HG02885 (cell line): ENCODE data around the gene RAI14.

Source experiments
- ATAC-seq: cut with Tn5 transposase; IDR thresholded peaks from one replicate; pipeline ENCODE4 v1.9.1; 2021; ENCODE audit warnings: mild to moderate bottlenecking; ENCODE audit not compliant: unreplicated experiment, poor library complexity

The RAI14 gene

DNA sequence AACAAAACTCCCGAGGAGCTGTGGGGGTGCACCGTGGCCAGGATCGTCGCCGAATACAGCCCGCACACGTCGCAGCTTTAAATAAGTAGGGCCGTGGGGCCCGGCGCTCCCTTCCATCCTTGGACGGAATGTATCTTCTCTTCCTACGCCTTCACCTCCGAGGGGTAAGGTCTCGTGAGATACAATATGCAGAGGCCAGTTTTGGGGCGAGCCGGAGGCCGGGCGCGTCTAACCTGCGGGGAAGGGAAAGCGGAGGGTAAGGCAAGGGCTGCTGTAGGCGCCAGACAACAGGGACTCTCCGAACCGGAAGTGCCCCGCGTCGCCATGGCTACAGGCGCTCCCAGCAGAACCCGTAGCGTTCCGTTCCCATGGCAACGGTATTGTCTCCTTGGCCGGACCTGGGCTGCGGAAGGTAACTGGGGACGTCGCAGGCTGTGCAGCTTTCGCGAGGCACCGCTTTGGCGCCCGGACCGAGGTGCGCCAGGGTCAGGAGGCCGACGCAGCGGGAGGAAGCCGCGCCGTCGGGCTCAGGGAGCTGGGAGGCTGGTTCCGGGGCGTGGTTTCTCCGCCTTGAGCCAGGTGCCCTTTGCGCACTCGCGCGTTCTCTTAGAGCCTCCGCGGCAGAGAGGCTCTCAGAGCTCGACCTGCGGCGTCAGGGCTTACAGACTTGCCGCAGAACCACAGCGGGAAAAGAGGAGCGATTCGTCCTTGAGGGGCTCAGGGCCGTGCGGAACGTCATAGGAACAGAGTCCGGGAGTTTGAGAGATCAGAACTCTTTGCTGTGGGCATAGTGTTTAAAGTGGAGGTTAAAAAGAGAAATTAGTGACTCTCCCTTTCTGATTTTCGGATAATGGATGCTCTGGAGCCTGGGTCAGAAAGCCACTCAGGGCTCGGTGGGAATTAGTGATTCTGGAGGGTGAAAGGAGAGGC, 182.9 kb downstream of the RAI14 start, which contains the start of gene TTC23L:
Gene TTC23L (plus strand): TSS at position 380 of the 930 bp plus-strand sequence. CDS start 1,508 bp downstream, outside the sequence.
- peak; percentile 98 for ATAC-seq

DNA sequence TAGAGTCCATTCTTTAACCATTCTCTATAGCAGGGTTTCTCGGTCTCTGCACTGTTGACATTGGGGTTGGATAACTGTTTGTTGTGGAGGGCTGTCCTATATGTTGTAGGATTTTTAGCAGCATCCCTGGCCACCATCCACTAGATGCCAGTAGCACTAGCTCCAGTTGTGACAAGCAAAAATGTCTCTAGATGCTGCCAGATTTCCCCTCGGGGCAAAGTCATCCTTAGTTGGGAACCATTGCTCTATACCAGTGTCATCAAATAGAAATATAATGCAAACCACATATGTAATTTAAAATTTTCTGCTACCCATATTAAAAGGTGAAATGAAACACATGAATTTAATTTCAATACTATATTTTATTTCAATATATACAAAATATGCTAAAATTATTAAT, 185.7 kb downstream of the RAI14 start:
- no peak for ATAC-seq

DNA sequence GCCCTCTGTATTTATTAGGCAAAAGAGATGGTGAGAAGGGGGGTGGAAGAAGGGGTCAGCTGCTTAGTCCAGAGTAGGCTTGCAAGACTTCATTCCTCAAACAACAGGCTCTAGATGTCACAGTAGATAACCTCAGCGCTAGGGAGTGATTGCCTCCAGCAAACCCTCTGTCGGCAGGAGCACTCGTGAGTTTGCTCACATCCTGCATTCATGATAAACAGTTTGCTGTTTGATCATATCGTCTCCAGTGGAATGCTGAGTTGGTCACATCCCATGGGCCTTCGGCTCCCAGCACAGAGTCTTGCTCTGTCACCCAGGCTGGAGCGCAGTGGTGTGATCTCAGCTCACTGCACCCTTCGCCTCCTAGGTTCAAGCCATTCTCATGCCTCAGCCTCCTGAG, 186.4 kb downstream of the RAI14 start:
- no peak for ATAC-seq

DNA sequence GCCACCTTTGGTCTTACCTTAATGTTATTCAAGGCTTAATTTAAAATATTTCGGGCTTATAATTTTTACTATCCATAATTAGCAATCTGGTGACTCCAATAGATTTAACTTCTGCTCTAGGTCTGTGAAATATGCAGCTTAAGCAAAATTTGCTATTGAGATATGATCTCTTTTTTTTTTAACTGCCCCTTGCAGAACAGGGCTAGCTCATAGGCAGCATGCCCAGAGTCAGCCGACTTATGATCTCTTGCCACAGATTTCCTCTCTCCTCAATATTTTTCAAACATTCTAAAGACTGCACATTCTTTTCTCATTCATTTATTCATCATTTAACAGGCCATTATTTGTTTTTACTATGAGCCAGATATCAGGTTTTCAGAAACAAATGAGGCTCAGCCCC, 187.4 kb downstream of the RAI14 start:
- ATAC-seq, result no peak

DNA sequence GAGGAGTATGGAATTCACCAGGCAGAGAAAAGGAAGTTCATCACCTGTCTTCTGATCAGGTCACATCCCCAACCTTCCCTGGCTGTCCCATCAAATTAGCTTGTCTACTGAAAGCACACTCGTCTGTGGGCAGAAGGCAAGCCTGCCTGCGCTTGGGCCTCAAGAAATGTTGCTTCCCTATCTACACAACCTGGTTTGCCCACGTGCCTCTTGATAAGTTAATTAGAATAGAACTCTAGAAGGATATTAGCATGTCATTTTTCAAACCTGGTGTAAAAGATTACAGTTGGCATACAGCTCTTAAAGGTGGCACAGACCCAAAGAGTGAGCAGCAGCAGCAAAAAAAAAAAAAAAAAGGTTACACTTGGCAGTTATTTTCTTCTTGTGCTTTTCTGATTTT, 188.0 kb downstream of the RAI14 start:
- ATAC-seq, result no peak

DNA sequence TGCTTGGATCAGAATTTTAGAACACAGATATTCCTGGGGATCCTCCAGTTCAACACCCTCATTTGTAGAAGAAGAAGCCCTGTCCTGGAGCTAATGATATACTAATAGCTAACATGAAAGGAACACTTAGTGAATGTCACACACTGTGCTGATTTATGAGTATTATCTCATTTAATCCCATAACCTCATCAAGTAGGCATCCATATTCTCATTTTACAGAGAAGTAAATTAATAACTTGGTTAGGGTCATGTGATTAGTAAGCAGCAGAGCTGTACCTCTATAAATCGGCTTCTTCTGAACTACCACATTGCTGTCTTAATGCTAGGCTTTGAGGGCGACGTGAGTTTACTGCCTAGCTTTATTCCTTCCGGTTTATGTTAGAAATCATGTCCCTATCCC, 188.9 kb downstream of the RAI14 start:
- ATAC-seq, result no peak

DNA sequence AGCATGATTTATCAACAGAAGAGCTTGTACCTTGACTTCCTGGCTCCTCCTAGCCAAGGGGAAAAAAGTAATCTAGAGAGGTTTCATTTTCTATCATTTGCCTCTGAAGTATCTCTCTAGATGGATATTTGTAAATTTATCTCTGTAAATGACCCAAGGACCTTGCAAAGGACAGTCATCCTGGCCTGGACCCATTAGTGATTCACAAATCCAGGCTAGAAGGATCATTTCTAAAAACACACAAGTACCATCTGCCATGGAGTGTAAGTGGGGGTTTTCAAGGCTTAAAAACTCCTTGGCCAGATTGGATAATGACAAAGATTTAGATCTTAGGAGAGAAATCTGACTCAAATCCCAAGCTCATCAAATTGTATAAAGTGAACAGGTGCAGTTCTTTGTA, 190.9 kb downstream of the RAI14 start:
- ATAC-seq, result no peak

DNA sequence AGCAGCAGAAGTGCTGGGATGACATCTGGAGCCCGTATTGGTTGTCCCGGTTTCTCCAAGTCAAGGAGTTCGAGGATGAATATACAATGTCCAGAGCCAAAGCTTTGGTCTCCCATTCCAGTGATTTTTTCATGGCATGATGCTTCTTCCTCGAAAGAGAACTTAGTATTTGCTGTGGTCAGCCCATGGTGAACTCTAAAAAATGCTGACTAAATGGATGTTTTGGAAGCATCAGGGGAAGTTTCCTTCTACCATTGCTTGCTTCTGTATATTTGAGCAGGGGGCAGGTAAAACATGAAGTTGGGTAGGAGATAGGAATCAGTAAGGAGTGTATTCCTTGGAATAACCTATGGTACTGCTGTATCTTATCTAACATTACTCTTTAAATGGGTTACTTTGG, 191.4 kb downstream of the RAI14 start:
- no peak for ATAC-seq

DNA sequence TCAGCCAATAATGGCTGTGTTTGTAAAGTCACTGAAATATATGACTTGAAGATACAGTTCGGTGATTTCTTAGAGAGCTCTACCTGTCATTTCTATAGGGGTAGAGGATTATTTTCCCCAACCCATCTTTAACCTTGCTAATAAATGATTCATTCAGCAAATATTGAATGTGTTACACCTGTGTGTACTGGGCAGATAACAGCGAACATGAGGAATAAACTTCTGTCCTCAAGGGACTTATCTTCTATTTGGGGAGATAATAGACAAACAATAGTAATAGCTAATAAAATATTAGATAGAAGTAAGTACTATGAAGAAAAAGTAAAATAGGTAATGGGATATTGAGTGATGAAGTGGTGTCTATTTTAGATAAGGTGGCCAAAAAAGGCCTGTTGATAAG, 192.1 kb downstream of the RAI14 start:
- ATAC-seq, result no peak

DNA sequence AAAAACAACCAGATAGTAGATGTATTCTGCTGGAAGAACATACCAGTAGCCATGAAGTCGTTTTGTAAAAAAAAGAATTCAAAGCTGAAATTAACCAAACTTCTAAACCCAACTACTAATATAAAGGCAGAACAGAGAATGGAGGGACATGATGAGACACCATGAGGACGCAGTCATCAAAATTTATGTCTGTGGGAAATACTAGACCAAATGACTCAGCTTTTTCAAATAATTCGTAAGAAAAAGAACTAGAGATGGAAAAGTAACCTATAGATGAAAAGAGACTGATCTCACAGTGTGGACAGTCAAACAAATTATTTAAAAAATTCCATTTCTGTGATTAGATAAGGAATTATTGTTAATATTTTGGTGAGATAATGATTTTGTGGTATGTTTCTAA, 193.1 kb downstream of the RAI14 start:
- ATAC-seq, result no peak

DNA sequence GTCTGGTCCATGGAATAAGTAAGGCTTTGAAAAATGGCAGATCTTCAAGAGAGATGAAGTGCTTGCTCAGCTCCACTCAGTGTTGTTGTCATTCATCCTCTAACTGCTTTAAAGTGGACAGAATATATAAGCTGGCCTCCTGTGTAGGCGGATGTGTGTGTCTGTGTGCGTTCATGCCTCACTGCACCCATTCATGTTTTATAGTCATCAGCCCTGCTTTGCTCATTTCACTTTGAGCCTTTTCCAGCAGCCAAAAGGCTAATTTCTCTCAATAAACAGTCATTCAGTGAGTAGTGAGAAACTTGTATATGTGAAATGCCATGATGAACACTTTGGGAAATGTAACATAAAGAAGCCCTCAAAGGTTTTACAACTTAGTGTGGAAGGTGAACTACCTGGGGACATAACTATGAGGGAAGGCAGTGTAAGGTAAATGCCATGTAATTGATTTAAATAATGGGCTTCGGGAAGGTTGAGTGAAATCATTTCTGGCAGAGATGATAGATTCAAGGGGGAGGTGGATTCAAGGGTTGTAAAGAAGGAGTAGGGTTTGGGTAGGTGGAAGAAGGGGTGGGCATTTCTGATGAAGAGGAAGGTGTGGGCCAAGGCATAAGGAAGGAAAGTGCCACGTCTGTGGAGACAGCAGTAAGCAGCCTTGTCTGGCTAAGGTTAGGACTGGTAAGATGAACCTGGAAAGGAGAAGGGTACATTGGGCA, 198.5 kb downstream of the RAI14 start:
- ATAC-seq, result peak; percentile 100

DNA sequence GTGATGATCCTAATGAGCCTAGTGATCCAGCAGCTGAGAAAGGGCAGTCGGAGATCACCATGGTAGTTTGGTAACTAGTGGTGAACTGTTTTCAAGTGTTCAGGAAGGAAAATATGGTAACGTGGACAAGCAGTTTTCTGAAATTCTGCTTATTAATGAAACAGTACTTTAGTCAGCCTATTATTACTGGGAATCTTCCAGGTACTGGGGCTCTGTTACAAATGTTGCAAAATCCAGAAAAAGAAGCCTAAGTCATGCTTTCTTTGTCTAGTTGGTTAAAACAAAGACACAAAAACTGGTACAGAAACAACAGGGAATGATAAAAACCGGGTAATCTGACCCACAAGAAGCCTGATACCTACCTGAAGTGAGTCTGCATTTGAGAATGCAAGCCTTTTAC, 201.0 kb downstream of the RAI14 start:
- ATAC-seq, result no peak

DNA sequence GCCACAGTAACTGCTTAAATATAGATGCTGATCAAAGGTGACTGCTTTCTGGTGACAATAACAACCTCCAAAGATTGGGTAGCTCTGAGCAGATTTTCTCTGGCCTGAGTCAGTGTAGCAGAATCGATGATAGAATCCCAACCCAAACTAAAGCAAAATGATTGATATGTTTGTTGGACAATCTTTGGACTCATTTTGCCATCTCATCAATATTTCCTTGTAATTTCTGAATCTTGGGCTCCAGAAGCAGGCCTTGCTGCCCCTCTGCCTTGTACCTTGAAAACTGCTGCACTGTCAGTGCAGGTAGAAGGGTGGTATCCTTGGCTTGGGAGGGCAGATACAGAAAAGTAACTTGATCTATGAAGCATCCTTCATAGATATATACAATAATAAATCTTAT, 201.8 kb downstream of the RAI14 start:
- ATAC-seq, result no peak

DNA sequence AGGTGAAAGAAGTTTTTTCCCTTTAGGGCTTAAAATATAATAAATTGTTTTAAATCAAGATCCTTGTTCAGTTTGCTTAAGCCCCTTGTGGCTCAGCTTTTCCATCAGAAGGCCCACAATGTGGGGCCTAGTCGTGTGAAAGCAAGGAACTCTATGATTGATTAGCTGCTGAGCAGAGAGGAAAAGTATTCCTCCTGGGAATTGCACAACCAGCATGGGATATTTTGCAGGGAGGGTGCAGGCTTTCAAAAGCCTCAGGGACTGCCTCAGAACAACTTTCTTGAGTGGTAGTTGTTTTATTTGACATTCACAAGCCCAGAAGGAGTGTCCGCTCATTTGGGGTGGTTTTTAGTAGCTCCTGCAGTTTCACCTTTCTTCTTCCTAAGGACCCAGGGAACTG, 202.7 kb downstream of the RAI14 start:
- no peak for ATAC-seq

DNA sequence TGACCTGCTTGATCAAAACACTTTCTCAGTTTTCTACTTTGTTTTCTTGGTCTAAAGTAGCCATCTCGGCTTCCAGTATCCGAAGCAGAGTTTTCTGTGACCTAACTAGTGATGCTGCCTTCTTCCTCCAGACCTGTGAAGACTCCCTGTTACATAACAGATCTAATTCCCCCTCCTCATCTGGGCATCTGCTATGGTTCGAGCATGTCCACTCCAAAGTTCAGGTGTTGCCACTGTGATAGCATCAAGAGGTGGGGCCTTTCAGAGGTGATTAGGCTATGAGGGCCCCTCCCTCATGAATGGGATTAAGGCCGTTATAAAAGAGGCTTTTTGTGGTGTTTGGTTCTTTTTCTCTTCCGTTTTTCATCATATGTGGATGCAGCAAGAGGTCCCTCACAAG, 203.1 kb downstream of the RAI14 start:
- ATAC-seq, result no peak

DNA sequence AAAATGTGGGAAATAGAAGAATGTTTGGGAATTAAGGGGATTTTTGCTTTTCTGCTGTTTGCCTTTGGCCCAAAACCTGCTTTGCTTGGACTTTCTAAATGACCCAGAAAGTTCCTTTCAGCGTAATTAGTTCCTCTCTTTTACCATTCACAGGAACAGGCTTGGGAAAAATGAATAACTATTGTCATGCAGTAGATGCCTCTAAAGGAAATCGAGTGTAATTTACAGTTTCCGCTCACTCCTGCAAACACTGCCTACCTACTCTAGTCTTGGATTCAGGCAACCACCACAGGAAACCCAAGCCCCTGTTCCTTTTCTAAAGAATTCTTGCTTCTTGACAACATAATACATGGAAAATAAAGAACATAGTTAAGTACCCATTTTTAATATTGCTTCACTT, 207.8 kb downstream of the RAI14 start:
- no peak for ATAC-seq

DNA sequence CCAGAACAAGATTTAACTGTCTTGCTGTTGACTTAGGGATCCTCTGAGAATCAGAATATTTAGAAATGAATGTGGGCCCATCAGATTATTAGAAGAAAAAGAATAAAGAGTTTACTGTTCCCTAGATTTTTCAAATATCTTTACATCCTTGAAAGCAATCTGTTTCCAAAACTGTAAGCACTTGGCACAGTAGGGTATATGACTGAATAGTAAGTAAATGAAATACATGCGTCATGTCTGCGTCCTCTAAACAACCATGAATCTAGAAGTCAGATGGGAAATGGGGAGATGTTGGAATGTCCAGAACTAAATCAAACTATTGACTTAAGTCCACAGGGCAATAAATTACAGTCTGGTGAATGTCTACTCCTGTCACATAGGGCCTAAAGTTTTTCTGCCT, 209.0 kb downstream of the RAI14 start:
- ATAC-seq, result no peak

DNA sequence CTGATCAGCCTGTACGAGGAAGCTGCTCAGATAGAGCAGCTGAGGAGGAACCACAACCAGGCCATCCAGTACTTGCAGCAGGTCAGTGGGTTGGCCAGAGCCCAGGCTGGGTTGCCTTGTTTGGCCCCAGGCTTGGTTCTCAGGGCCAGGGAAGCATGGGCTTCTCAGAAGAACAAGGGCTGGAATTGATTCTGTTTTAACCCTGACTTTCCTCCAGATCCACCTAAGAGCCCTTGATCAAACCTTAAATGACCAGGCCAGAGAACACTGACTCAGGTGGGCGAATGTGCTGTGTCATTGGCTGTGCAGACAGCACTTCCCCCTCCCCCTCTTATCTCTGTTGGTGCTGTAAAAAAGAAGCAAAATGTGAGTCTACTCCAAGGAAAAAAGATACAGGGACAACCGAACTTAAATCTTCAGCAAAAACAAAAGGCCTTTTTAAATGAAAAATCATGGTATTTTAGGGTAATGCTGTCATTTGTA, 210.9 kb downstream of the RAI14 start:
- ATAC-seq, result no peak

DNA sequence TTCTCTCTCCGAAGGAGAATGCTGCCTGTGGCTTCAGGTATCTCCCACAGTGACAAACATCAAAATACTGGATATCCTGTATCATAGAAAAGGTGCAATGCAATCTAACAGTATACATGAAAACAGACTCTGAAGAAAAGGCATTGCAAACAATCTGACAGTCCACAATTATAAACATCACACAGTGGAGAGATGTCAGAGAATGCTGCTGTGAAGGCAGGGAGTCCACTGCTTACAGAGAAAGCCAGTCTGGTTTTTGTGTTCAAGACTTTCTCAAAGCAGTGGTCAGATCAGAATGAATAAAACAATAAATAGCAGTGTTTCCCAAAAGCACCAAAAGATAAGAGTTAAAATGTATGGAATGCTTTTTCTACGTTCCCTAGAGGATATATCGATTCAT, 211.5 kb downstream of the RAI14 start:
- no peak for ATAC-seq

DNA sequence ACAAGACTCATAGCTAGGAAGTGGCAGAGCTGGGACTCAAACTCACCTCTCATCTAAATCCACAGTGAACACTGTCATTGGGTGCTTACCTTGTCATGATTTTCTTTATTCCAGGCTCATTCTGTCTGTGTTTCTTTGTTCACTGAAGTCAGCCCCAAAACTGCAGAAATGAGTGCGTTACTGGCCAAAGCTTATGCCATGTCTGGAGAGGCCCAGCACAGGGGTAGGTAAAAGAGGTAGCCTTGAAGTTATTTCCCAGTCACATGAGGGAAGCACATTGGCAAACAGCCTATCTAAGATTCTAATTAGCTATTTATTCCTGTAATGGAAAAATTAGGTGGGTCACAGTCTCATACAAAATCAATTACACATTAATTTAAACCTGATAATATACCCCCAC, 212.7 kb downstream of the RAI14 start:
- ATAC-seq, result no peak

DNA sequence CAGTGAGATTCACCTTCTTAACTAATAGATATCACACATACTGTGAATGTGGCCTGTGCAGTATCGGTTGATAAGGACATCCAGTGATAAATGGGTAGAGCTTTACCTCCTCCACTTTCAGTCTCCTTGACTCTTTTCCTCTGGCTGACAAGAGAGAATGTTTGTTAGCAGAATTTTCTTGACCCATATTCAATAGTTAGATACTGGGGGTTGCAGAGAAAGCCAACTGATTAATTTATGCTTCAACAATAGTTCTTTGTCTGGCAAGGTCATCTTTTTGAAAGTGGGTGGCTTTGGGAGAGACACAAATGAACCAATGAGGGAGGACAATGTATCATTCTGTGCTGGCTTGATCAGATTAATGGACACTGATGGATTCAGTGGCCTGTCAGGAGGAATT, 213.1 kb downstream of the RAI14 start:
- ATAC-seq, result no peak
